Measurements from ENCODE around the gene DNAAF5.
"Not testable (repeated sequence)": the region's sequence is repeated elsewhere in the genome, so short reads cannot be mapped to it uniquely, and the experiment has no call there.

Gene DNAAF5

DNA sequence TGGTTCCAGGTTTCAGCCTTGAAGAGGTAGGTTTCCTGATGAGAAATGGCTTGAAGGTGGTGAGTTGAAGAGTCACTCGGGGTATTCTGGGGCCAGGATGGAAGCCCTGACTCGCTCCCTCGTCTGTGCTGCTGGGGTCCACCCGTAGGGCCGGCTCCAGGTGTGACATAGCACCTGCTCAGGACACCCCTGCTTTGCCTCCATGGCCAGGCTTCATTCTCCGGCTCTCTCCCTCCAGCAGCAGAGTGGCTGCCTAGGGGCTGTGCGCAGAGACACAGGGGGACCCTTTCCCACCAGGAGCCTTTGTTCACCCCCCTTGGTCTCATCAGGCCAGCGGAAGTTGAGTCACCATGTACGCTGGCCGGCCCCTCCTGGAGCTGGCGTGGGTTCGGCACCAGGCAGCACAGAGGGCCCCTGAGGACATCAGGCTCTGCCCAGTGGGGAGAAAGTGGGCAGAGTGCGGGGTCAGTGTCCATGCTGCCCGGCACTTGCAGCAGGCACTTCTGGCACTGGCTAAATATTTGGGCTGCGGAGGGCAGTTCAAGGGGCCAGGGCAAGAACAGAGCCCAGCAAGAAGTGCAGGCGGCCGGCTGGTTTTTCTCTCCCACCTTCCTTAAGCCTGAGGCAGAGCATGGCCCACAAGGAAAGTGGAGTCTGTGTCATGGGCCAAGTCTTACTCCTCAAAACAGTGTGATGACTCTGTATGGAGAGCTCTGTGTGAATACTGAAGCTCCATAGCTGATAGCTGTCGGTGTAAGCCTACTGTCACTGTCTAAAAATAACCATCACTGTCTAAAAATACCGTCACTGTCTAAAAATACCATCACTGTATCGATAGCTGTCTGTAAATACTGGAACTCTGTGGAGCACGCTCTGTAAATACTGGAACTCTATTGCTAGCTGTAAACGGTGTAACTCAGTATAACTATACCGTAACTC is 4.3 kb downstream of the DNAAF5 start:
- DNase-seq = no peak

DNA sequence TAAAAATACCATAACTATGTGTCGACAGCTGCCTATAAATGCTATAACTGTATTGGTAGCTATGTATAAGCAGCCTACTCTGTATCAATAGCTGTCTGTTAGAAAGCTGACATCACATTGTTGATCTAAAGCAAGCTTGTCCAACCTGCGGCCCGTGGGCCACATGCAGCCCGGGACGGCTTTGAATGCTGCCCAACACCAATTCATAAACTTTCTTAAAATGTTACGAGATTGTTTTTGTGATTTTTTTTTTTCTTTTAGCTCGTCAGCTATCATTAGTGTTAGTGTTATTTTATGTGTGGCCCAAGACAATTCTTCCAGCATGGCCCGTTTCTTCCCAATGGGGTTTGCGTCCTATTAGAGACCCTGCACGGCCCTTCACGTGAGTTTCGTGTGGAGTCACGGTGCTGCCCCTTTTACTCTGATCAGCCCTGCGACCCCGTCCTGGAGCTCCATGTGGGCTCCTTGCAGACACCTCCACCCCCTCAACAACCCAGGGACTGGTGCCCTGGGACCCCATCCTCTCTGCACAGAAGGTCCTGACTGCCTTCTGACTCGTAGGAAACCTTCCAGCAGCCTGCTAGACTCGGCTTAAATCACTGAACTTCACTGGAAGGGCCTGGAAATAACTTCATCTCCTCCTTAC is 5.1 kb downstream of the DNAAF5 start:
- no peak for DNase-seq

DNA sequence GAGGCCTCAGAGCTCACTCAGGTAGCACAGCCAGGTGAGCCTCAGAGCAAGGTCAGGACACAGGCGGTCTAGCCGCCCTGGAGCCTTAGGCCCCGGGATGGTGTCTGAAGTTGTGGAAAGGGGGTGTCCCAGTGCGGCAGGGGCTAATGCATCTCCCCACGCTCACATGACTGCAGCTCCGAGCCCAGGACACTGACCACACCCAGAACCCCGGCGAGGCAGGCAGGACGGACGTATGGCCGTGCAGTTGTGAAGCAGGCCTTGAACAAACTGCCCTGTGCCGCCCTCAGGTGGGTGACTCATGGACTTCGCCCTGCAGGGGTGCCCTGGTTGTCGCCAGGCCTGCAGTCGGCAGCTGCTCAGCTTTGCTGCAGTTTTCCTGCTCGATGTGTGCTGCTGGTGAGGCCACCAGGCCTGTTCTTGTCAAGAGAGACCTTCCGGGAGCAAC is 5.6 kb downstream of the DNAAF5 start:
- no peak for DNase-seq

DNA sequence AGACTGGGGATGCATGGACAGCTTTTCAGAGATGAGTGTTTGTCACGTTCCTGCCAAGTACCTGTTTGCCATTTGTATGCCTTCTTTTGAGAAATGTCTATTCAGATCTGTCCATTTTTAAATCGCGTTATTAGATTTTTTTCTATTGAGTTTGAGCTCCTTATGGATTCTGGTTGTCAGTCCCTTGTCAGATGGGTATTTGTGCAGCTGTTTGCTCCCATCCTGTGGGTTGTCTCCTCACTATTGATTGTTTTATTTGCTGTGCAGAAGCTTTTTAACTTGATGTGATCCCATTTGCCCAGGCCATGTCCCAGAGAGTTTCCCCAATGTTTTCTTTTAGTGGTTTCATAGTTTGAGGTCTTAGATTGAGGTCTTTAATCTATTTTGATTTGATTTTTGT is 6.1 kb downstream of the DNAAF5 start:
- DNase-seq = no peak

DNA sequence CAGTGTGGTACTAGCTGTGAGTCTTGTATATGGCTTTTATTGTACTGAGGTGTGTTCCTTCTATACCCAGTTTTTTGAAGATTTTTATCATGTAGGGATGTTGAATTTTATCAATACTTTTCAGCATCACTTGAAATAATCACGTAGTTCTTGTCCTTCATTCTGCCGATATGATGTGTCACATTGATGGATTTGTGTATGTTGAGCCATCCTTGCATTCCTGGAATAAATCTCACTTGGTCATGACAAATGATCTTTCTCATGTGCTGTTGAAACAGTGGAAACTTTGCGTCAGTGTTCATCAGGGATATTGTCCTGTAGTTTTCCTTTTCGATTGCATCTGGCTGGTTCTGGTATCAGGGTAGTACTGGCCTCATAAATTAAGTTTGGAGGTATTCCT is 7.7 kb downstream of the DNAAF5 start:
- no peak for DNase-seq

DNA sequence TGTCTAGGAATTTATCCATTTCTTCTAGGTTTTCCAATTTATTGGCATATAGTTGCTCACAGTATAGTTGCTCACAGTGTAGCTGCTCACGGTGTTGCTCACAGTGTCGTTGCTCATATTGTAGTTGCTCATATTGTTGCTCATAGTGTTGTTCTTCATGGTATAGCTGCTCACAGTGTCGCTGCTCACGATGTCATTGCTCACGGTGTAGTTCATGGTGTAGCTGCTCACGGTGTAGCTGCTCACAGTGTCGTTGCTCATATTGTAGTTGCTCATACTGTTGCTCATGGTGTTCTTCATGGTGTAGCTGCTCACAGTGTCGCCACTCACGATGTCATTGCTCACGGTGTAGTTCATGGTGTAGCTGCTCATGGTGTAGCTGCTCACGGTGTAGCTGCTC is 8.3 kb downstream of the DNAAF5 start:
- no peak for DNase-seq

DNA sequence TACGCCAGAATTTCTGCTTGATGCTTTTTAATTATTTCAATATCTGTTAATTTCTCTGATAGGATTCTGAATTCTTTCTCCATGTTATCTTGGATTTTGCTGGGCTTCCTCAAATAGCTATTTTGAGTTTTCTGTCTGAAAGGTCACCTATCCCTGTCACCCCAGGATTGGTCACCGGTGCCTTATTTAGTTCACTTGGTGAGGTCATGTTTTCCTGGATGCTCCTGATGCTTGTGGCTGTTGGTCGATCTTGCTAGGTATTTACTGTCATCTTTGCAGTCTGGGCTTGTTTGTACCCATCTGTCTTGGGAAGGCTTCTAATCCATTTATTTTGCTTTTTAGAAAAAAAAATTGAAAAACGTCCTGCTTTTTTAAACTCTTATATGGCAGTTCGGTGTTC is 11.7 kb downstream of the DNAAF5 start:
- no peak for DNase-seq

DNA sequence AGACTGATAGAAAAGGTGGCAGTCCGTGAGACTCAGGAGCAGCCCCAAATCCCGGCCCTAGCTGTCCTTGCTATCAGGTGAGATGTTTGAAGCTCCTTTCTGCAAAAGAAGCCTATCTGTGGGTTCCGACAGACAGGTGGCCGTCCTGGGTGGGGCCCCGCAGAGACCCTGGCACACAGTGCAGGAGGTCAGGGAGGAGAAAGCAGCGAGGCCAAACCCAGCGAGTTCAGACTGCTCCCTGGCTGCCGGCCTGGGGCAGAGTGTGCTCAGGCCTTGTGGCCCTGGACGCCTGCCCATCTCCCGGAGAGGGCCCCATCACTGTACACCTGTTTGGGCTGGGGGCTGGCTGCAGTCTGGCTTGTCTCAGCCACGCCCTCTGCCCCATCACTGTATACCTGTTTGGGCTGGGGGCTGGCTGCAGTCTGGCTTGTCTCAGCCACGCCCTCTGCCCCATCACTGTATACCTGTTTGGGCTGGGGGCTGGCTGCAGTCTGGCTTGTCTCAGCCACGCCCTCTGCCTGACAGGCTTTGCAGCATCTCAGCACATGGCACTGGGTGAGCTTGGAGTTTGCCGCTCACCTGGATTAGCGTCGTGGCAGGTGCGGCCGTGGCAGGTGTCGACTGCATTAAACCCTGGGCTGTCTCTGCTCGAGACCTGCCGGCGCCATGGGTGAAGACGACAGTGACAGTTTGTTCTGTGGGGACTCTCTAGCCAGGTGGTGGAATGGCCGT is 12.4 kb downstream of the DNAAF5 start:
- DNase-seq = no peak

DNA sequence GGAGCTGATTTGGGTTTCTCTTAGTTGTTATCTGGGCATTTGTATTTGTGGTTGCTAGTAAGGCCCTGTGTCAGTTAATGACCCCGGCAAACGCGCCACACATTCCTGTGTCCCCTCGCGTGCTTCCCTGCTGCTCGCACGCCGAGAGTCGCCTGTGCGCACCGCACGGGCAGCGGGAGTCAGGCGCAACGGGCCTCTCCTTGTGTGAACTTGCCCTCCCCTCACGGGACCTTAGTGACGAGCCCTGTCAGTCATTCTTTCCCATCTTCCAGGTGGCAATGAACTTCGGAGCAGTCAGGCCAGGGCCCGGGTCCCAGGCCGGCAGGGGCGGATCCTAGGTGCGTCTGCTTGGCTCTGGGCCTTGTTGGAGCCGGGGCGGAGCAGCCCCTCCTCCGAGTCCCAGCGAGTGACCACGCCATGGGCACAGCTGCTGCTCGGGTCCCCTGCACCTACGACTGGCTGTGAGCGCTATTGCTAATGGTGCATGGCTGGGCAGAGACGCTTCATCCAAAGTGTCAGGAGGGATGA is 13.0 kb downstream of the DNAAF5 start:
- DNase-seq = no peak

DNA sequence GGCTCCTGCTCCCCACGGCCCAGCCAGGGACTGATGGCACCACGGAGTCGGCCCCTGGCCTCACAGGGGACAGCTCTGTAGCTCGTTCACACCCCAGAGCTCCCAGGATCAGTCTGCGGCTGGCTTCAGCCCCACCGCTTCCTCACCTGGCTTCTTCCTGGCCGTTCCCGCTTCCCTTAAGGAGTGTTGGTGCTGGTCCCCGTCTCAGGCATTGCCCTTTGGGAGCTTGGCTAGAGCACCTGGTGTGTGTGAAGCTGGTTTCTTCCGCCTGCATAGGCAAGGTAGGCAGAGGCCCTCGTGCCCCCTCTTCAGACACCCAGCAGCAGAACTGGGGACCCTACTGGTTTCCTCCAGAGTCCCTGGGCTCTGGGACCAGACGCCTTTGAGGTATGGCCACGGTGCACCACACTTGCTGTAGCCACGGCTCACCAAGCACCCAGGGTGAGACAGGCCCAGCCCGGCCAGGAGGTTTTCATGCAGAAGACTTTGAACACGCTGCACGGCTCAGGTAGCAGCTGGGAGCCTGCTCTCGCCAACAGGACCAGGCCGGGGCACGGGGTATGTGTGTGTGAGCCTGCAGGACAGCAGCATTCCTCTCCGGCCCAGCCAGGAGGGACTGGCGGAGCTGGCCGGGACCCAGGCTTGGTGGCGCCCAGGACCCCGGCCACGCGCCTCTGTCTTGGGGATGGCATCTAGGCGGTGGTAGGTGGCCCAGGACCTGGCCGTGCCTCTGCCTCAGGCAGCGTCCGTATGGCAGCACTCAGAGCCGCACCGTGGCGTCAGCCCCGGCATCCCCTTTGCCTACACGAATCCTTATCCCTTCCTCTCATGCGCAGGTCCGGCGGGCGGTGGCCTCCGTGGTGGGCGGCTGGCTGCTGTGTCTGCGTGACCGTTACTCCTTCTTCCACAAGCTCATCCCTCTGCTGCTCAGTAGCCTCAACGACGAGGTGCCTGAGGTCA is 13.8 kb downstream of the DNAAF5 start:
- DNase-seq = no peak

DNA sequence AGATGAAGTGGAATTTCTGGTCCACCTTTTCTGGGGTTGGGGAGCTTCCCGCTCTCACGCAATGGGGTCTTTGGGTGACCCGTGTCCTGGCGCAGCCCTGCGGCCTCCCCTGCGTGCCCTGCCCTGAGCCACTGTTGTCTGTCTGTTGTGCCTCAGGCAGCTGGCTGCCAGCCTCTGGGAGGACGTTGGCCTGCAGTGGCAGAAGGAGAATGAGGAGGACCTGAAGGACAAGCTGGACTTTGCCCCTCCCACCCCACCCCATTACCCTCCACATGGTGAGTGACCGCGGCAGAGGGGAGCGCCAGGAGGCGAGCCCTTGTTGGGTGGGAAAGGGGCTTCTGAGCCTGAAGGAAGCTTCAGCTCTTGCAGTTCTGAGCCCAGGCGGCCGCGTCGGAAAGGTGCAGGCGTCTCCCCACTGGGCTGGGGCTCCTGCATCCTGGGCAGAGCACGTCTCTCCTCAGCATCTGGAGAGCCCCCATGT is 14.7 kb downstream of the DNAAF5 start:
- DNase-seq = no peak

DNA sequence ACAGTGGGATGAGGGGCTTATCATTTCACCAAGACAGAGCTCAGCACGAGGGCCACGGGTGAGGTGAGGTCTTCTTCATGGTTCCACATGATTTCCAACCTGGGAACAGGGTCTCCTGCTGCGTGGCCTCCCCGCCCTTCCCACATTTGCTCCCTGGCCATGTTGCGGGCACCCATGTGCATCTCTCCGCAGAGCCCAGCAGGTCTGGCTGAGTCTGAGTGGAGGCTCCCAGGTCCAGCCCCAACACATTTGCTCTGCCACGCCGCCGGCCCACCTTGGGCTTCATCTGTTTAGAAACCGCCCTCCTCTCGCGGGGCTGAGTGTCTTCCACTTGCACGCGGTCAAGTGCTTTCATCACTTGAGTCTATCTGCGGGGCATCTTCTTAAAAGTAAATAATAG is 15.4 kb downstream of the DNAAF5 start:
- DNase-seq = no peak

DNA sequence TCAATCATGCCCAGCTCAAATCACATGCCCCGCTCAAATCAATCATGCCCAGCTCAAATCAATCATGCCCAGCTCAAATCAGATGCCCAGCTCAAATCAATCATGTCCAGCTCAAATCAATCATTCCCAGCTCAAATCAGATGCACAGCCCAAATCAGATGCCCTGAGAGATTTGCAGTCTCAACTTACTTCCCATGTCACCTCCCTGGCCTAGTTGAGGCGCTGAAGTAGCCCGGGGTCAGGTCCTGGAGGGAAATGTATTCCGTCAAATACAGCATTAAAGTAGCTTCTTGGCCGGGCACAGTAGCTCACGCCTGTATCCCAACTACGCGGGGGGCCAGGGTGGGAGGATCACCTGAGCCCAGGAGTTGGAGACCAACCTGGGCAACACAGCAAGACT is 16.3 kb downstream of the DNAAF5 start:
- no peak for DNase-seq

DNA sequence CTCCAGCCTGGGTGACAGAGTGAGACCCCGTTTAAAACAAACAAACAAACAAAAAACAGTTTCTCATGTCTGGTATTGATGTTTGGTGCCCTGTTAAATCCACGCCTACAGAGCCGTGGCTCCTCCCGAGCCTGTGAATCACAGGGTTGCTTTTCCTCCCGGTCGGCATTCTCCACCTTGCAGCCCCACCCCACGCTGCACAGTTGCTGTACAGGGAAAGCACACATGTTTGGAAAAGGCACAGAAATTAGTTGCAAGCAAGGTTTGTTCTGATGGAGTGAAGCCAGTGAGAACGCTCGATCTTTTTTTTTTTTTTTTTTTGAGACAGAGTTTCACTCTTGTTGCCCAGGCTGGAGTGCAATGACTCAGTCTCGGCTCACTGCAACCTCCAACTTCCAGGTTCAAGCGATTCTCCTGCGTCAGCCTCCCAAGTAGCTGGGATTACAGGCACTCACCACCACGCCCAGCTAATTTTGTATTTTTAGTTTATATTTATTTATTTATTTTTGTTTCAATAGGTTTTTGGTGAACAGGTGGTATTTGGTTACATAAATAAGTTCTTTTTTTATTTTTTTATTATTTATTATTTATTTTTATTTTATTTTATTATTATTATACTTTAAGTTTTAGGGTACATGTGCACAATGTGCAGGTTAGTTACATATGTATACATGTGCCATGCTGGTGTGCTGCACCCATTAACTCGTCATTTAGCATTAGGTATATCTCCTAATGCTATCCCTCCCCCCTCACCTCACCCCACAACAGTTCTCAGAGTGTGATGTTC is 17.0 kb downstream of the DNAAF5 start:
- DNase-seq = not testable (repeated sequence)

DNA sequence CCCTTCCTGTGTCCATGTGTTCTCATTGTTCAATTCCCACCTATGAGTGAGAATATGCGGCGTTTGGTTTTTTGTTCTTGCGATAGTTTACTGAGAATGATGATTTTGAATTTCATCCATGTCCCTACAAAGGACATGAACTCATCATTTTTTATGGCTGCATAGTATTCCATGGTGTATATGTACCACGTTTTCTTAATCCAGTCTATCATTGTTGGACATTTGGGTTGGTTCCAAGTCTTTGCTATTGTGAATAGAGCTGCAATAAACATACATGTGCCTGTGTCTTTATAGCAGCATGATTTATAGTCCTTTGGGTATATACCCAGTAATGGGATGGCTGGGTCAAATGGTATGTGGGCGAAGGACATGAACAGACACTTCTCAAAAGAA is 17.6 kb downstream of the DNAAF5 start:
- DNase-seq = not testable (repeated sequence)

DNA sequence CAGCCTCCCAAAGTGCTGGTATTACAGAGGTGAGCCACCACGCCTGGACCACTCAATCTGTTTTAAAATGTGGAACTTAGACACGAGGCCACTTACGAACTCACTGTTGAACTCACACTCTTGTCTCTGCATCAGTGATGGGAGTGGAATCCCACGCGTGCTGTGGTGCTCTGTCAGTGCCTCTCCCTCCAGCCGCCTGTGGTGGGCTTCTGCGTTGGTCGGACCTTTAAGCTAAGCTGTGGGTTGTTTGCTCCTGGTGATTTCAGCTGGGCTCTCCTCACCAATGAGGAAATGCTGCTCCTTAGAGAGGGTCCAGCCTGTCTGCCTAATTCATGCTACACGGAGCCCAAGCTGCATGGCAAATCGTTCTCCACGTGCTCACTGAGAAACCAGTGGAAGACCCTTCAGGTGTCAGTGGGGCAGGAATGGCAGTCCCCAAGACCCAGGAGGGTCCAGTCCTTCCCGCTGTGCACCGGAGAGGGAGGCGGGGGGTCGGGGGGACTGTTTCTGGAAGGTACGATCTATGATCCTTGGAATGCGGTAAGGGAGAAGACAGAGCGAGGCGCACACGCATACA is 18.4 kb downstream of the DNAAF5 start:
- no peak for DNase-seq

DNA sequence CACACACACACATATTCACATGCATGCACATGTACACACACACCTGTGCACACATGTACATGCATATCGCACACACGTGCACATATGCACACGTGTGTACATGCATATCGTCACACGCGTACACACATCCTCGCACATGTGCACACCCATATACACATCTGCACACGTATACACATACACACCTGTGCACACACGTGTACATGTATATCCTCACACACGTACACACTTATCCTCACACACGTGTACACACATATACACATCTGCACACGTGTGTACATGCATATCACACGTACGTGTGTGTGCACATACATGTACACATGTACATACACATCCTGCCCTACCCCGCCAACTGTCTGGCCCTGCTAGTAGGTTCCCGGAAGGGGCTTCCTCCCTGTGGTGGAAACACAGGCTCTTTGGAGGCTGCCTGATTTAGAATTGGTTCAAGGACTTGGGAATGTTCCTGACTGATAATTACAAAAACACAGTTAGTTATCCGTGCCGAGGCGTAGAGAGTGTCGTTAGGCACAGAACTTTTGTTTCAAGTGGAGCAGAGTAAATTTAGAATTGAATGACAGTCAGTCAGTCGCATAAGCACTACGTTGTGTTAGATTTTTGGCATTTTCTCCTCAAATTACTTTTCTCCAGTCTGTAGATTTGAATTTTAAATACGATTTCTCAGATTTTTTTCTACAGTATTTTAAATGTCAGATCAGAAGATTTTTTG is 19.1 kb downstream of the DNAAF5 start:
- DNase-seq = no peak

DNA sequence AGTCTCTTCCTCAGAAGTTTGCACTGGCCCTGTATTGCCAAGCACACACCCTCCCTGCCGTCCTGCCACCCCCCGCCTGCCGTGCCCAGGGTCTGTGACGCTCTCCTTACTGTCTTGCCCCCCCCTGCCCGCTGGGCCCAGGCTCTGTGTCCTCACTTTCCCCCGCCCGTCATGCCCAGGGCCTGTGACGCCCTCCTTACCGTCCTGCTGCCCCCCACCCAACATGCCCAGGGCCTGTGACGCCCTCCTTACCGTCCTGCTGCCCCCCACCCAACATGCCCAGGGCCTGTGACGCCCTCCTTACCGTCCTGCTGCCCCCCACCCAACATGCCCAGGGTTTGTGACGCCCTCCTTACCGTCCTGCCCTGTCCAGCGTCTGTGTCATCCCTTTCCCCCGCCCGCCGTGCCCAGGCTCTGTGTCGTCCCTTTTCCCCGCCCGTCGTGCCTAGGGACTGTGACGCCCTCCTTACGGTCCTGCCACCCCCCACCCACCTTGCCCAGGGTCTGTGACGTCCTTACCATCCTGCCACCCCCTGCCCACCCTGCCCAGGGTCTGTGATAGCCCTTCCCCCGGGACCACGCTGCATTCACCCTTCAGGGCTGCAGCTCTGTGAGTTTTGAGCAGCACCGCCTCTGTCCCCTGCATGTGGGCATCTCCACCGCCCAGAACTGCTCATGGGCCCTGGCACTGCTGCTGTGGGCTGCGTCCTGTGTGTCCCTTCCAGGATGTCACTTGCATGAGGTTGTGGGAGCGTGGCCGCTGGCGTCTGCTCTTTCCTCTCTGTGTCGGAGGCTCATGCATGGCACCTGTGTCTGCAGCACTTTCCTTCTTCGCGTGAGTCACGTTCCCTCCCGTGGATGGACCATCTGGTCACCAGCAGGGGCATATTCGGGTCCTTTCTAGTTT is 19.9 kb downstream of the DNAAF5 start:
- no peak for DNase-seq

DNA sequence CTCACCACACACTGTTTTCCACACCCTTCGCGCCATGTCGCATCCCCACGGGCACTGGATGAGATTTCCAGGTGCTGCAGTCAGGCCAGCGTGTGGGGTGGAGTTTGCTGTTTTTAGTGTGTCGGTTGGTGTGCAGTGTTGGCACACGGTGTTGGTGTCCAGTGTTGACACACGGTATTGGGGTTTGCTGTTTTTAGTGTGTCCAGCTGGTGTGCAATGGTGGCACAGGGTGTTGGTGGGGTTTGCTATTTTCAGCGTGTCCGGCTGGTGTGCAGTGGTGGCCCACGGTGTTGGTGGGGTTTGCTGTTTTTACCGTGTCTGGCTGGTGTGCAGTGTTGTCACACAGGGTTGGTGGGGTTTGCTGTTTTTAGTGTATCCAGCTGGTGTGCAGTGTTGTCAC is 20.7 kb downstream of the DNAAF5 start:
- DNase-seq = no peak

All from retina (tissue), 1 donor.